Neural progenitor cell (in vitro differentiated cells): ENCODE measurements around the gene LRBA. TPM values are rescaled to one million over a fixed set of nuclear protein-coding genes. Genes with fewer than 3 reads are reported as not detected.
A peak's percentile ranks its signal among the peaks of the same experiment; 100 is the strongest.

Experiments used
- DNase-seq: peaks from one replicate; pipeline ENCODE4 v3.0.0-alpha.2; 2016; ENCODE audit warnings: low spot score
- H2AFZ ChIP-seq: fragments of 200-600 bp; sonication (generic); replicated peaks from 2 replicates; pipeline ENCODE4 v1.6.1; 2016; ENCODE audit warnings: antibody characterized with exemption
- H3F3A ChIP-seq: fragments of 200-600 bp; sonication (generic); 2 replicates; pipeline ENCODE4 v1.6.1; 2016; ENCODE audit warnings: antibody characterized with exemption, low read depth
- H3K27ac ChIP-seq: fragments of 200-600 bp; sonication (generic); 2 replicates; pipeline ENCODE4 v1.5.1; 2016; ENCODE audit warnings: mild to moderate bottlenecking
- H3K27me3 ChIP-seq: fragments of 200-600 bp; sonication (generic); 2 replicates; pipeline ENCODE4 v1.6.1; 2016; ENCODE audit warnings: mild to moderate bottlenecking, moderate library complexity
- H3K36me3 ChIP-seq: fragments of 200-600 bp; sonication (generic); 2 replicates; pipeline ENCODE4 v1.5.1; 2016
- H3K4me1 ChIP-seq: fragments of 200-600 bp; sonication (generic); 2 replicates; pipeline ENCODE4 v1.6.1; 2016; ENCODE audit warnings: mixed run types
- H3K4me2 ChIP-seq: fragments of 200-600 bp; sonication (generic); 2 replicates; pipeline ENCODE4 v1.6.1; 2016
- H3K4me3 ChIP-seq: fragments of 200-600 bp; sonication (generic); 2 replicates; pipeline ENCODE4 v1.5.1; 2016
- H3K79me2 ChIP-seq: fragments of 200-600 bp; sonication (generic); 2 replicates; pipeline ENCODE4 v1.6.1; 2016; ENCODE audit warnings: low read depth
- H3K9ac ChIP-seq: fragments of 200-600 bp; sonication (generic); 2 replicates; pipeline ENCODE4 v1.6.1; 2016
- H3K9me3 ChIP-seq: fragments of 200-600 bp; sonication (generic); 2 replicates; pipeline ENCODE4 v1.5.1; 2016; ENCODE audit warnings: low read depth
- H4K20me1 ChIP-seq: fragments of 200-600 bp; sonication (generic); 2 replicates; pipeline ENCODE4 v1.6.1; 2016; ENCODE audit warnings: low read depth
- H3K27ac Mint-ChIP-seq: 3 replicates; pipeline ENCODE4 v1.8.0; 2021; ENCODE audit warnings: mixed read lengths
- H3K27me3 Mint-ChIP-seq: 2 replicates; pipeline ENCODE4 v1.8.0; 2022; ENCODE audit warnings: low read depth, mild to moderate bottlenecking, inconsistent platforms, moderate library complexity, mixed read lengths; ENCODE audit not compliant: insufficient read depth
- H3K36me3 Mint-ChIP-seq: 3 replicates; pipeline ENCODE4 v1.8.0; 2021; ENCODE audit warnings: mixed read lengths
- H3K4me1 Mint-ChIP-seq: 3 replicates; pipeline ENCODE4 v1.8.0; 2021; ENCODE audit warnings: mixed read lengths
- H3K4me3 Mint-ChIP-seq: 3 replicates; pipeline ENCODE4 v1.8.0; 2021; ENCODE audit warnings: mild to moderate bottlenecking, moderate library complexity, mixed read lengths
- H3K9me3 Mint-ChIP-seq: 3 replicates; pipeline ENCODE4 v1.8.0; 2020; ENCODE audit warnings: mixed read lengths
- CTCF ChIP-seq: fragments of 200-600 bp; sonication (generic); IDR thresholded peaks from 2 replicates; pipeline ENCODE4 v1.5.1; 2017; ENCODE audit warnings: antibody characterized with exemption, mild to moderate bottlenecking
- EZH2 ChIP-seq: fragments of 200-600 bp; sonication (generic); IDR thresholded peaks from 2 replicates; pipeline ENCODE4 v1.6.1; 2017; ENCODE audit warnings: antibody characterized with exemption, mild to moderate bottlenecking, moderate library complexity
- EZH2phosphoT487 ChIP-seq: fragments of 200-600 bp; sonication (generic); IDR thresholded peaks from 2 replicates; pipeline ENCODE4 v1.6.1; 2017; ENCODE audit warnings: antibody characterized with exemption
- total RNA-seq: library from RNA; depleted of rRNA; stranded (reverse); fragments of >200 nt; gene quantifications from 2 replicates; pipeline ENCODE4 v1.2.3, GENCODE V29; 2015; ENCODE audit warnings: low replicate concordance

LRBA gene
- total RNA-seq, 1 donor from 2014 or later = 111 TPM

- peak; percentile 50 for TF ChIP-seq CTCF
- no peak for TF ChIP-seq EZH2
- Histone ChIP-seq H3K4me1 (peaks cover 10% of the 10 kb centered on the region), H3F3A (peaks cover 6% of the 10 kb centered on the region), H4K20me1 (no peaks in the 10 kb centered on the region), H3K79me2 (no peaks in the 10 kb centered on the region), H2AFZ (peak overlapping the region; percentile 71), H3K27ac (no peak overlapping the region), H3K9me3 (no peaks in the 10 kb centered on the region), H3K4me2 (no peak overlapping the region), H3K27me3 (no peaks in the 10 kb centered on the region), H3K36me3 (no peaks in the 10 kb centered on the region), H3K9ac (no peak overlapping the region), H3K4me3 (no peak overlapping the region)
- DNase-seq = peak; percentile 58
- Mint-ChIP-seq H3K4me1 (no peaks in the 10 kb centered on the region), H3K27ac (no peak overlapping the region), H3K4me3 (no peak overlapping the region), H3K27me3 (no peaks in the 10 kb centered on the region), H3K9me3 (no peaks in the 10 kb centered on the region), H3K36me3 (no peaks in the 10 kb centered on the region)
These were observed 30.8 kb upstream of the LRBA start for GRCh38 chr4:151045907-151046306.

GRCh38 chr4:151043803-151044515 lies 28.9 kb upstream of the LRBA start:
- Histone ChIP-seq H3K27ac (no peak overlapping the region), H3K4me3 (no peak overlapping the region), H3F3A (peaks cover 6% of the 10 kb centered on the region), H4K20me1 (no peaks in the 10 kb centered on the region), H3K9ac (no peak overlapping the region), H2AFZ (no peak overlapping the region), H3K4me2 (no peak overlapping the region), H3K79me2 (no peaks in the 10 kb centered on the region), H3K27me3 (no peaks in the 10 kb centered on the region), H3K4me1 (peaks cover 5% of the 10 kb centered on the region), H3K9me3 (no peaks in the 10 kb centered on the region), H3K36me3 (no peaks in the 10 kb centered on the region)
- H3K4me3 Mint-ChIP-seq = no peak overlapping the region
- H3K4me1 Mint-ChIP-seq = no peaks in the 10 kb centered on the region
- no peak for DNase-seq
- no peaks in the 10 kb centered on the region for H3K36me3 Mint-ChIP-seq
- no peaks in the 10 kb centered on the region for H3K27me3 Mint-ChIP-seq
- TF ChIP-seq EZH2phosphoT487 (no peak), EZH2 (no peak), CTCF (no peak)
- H3K27ac Mint-ChIP-seq = no peak overlapping the region
- no peaks in the 10 kb centered on the region for H3K9me3 Mint-ChIP-seq

GRCh38 chr4:151039733-151040132 lies 24.6 kb upstream of the LRBA start:
- Mint-ChIP-seq H3K27ac (no peak overlapping the region), H3K36me3 (no peaks in the 10 kb centered on the region), H3K4me3 (no peak overlapping the region), H3K27me3 (no peaks in the 10 kb centered on the region), H3K9me3 (no peaks in the 10 kb centered on the region), H3K4me1 (no peaks in the 10 kb centered on the region)
- Histone ChIP-seq H3K4me3 (no peak overlapping the region), H3K4me1 (no peaks in the 10 kb centered on the region), H3K9ac (no peak overlapping the region), H3K36me3 (no peaks in the 10 kb centered on the region), H3K9me3 (no peaks in the 10 kb centered on the region), H3F3A (no peaks in the 10 kb centered on the region), H4K20me1 (no peaks in the 10 kb centered on the region), H3K27ac (no peak overlapping the region), H3K4me2 (no peak overlapping the region), H3K79me2 (no peaks in the 10 kb centered on the region), H2AFZ (no peak overlapping the region), H3K27me3 (no peaks in the 10 kb centered on the region)
- no peak for DNase-seq
- no peak for TF ChIP-seq CTCF
